SK-N-MC (cell line): Measurements from ENCODE around the gene ARMC9.

Source experiments
- EZH2 ChIP-seq: fragments of 200-600 bp; sonication (generic); IDR thresholded peaks from one replicate; pipeline ENCODE4 v1.6.1; 2017; ENCODE audit warnings: antibody characterized with exemption
- FOXP2 ChIP-seq: optimal IDR thresholded peaks from 2 replicates; pipeline ENCODE3; 2011; ENCODE audit warnings: mild to moderate bottlenecking, moderate library complexity; ENCODE audit not compliant: insufficient read depth; ENCODE audit errors: extremely low read length, control extremely low read depth
- POLR2AphosphoS5 ChIP-seq: IDR thresholded peaks from 2 replicates; pipeline ENCODE4 v1.6.1; 2012; ENCODE audit warnings: mild to moderate bottlenecking, low read depth, low read length, borderline replicate concordance

DNA sequence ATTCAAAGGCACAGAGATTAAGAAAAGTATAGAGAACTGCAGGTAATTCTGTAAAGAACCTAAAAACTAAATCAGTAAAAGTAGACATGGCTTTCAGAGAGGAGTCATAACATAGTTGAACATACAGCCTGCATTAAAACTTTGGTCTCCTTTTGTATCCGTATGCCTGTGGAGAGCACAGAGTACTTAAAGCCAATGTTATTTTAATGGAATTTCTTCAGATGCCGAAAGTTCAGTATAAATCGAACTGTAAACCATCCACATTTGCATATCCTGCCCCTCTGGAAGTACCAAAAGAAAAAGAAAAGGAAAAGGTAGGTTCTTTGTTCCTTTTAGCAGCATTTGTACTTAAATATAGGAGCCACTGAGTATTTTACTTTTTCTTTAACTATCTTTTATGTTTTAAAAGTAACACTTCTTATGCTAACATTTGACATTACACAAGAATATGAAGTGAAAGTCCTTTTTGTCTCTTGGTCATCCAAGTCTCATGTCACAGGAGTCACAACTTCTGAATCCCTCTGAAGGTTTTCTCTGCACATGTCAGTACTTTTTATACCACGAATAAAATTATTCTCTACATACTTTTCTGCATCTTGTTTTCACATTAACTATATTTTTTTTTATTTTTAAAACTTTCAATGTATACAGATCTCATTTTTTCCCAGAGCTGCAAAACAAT lies 34.9 kb upstream of the ARMC9 start:
- TF ChIP-seq EZH2 (no peak), POLR2AphosphoS5 (no peak), FOXP2 (no peak)
